Progenitor cell of endocrine pancreas (in vitro differentiated cells): ENCODE measurements around the gene DPP6. TPM values are rescaled to one million over a fixed set of nuclear protein-coding genes. Genes with fewer than 3 reads are reported as not detected.

ENCODE experiments used
- DNase-seq: peaks from one replicate; pipeline ENCODE4 v3.0.0; 2021; ENCODE audit warnings: low spot score; ENCODE audit not compliant: unreplicated experiment
- H3K27ac Mint-ChIP-seq: 2 replicates; pipeline ENCODE4 v1.8.0; 2021; ENCODE audit warnings: mild to moderate bottlenecking, moderate library complexity, mixed read lengths
- H3K27me3 Mint-ChIP-seq: 2 replicates; pipeline ENCODE4 v1.8.0; 2021; ENCODE audit warnings: mixed read lengths
- H3K36me3 Mint-ChIP-seq: 2 replicates; pipeline ENCODE4 v1.8.0; 2022; ENCODE audit warnings: mixed read lengths; ENCODE audit not compliant: insufficient read depth
- H3K4me1 Mint-ChIP-seq: 2 replicates; pipeline ENCODE4 v1.8.0; 2021; ENCODE audit warnings: low read depth, mixed read lengths
- H3K4me3 Mint-ChIP-seq: 2 replicates; pipeline ENCODE4 v1.8.0; 2021; ENCODE audit warnings: low read depth, mild to moderate bottlenecking, moderate library complexity, mixed read lengths
- H3K9me3 Mint-ChIP-seq: 2 replicates; pipeline ENCODE4 v1.8.0; 2021; ENCODE audit warnings: low read depth, mixed read lengths
- CTCF ChIP-seq: fragments of 200-600 bp; sonication (generic); IDR thresholded peaks from one replicate; pipeline ENCODE4 v1.5.0; 2021; ENCODE audit warnings: antibody characterized with exemption, mild to moderate bottlenecking; ENCODE audit not compliant: unreplicated experiment
- total RNA-seq: library from RNA; stranded (reverse); gene quantifications from 2 replicates; pipeline ENCODE4 v1.2.1, GENCODE V29; 2021

DPP6 gene
- total RNA-seq, 1 donor from 2014 or later = 13.4 TPM

- no peak overlapping the region for H3K4me3 Mint-ChIP-seq
- H3K36me3 Mint-ChIP-seq = no peaks in the 10 kb centered on the region
- DNase-seq = no peak
- no peaks in the 10 kb centered on the region for H3K9me3 Mint-ChIP-seq
- H3K27me3 Mint-ChIP-seq = no peaks in the 10 kb centered on the region
- no peaks in the 10 kb centered on the region for H3K4me1 Mint-ChIP-seq
- no peak for TF ChIP-seq CTCF
- no peak overlapping the region for H3K27ac Mint-ChIP-seq
These were observed 165.6 kb downstream of the DPP6 start for GRCh38 chr7:154217688-154218340.

GRCh38 chr7:154231732-154232131 is 179.5 kb downstream of the DPP6 start:
- DNase-seq = peak; percentile 66
- H3K4me1 Mint-ChIP-seq = no peaks in the 10 kb centered on the region
- H3K4me3 Mint-ChIP-seq = no peak overlapping the region
- no peak for TF ChIP-seq CTCF
- peaks cover 3% of the 10 kb centered on the region for H3K9me3 Mint-ChIP-seq
- no peak overlapping the region for H3K27ac Mint-ChIP-seq
- no peaks in the 10 kb centered on the region for H3K36me3 Mint-ChIP-seq
- peaks cover 10% of the 10 kb centered on the region for H3K27me3 Mint-ChIP-seq

- TF ChIP-seq CTCF = no peak
- H3K4me3 Mint-ChIP-seq = no peak overlapping the region
- H3K4me1 Mint-ChIP-seq = no peaks in the 10 kb centered on the region
- H3K36me3 Mint-ChIP-seq = no peaks in the 10 kb centered on the region
- H3K27ac Mint-ChIP-seq = no peak overlapping the region
- peaks cover 14% of the 10 kb centered on the region for H3K27me3 Mint-ChIP-seq
- no peak for DNase-seq
- peaks cover 3% of the 10 kb centered on the region for H3K9me3 Mint-ChIP-seq
These were observed 180.5 kb downstream of the DPP6 start for GRCh38 chr7:154232700-154233099.

- H3K36me3 Mint-ChIP-seq = peaks cover 1% of the 10 kb centered on the region
- H3K27ac Mint-ChIP-seq = no peak overlapping the region
- no peak for DNase-seq
- peaks cover 4% of the 10 kb centered on the region for H3K27me3 Mint-ChIP-seq
- peaks cover 14% of the 10 kb centered on the region for H3K9me3 Mint-ChIP-seq
- no peaks in the 10 kb centered on the region for H3K4me1 Mint-ChIP-seq
- TF ChIP-seq CTCF = no peak
- no peak overlapping the region for H3K4me3 Mint-ChIP-seq
These were observed 189.8 kb downstream of the DPP6 start for GRCh38 chr7:154241988-154242387.

GRCh38 chr7:154242709-154243108 is 190.5 kb downstream of the DPP6 start:
- H3K27ac Mint-ChIP-seq = no peak overlapping the region
- H3K4me3 Mint-ChIP-seq = no peak overlapping the region
- peaks cover 14% of the 10 kb centered on the region for H3K9me3 Mint-ChIP-seq
- H3K4me1 Mint-ChIP-seq = no peaks in the 10 kb centered on the region
- no peak for DNase-seq
- peaks cover 1% of the 10 kb centered on the region for H3K36me3 Mint-ChIP-seq
- peaks cover under 1% of the 10 kb centered on the region for H3K27me3 Mint-ChIP-seq
- TF ChIP-seq CTCF = no peak
